G401.6 (cell line): ENCODE data around the gene DMD.

ENCODE experiments used
- FAIRE-seq: peaks from 2 replicates; lab custom pipeline; 2012; peaks lifted over from hg19 to GRCh38; lab: Jason Lieb, UNC

DMD gene

DNA sequence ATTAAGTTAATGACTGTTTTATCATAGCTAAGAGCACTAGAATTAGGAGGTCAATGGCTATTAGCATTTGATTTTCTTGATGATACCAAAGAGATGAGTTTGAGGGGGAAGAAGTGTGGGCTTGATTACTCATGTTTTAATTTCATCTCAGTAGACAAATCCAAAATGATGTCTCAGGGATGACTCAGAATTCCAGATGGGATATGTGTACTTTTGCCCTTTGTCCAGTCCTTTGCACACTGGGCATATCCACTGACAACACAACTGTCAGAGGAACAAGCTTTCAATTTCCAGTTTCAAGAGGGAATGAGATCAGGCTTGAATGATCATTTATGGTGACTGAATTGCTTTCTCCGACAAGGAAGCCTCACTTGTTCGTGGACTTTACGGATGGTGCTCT lies 1814.2 kb downstream of the DMD start:
- no peak for FAIRE-seq

DNA sequence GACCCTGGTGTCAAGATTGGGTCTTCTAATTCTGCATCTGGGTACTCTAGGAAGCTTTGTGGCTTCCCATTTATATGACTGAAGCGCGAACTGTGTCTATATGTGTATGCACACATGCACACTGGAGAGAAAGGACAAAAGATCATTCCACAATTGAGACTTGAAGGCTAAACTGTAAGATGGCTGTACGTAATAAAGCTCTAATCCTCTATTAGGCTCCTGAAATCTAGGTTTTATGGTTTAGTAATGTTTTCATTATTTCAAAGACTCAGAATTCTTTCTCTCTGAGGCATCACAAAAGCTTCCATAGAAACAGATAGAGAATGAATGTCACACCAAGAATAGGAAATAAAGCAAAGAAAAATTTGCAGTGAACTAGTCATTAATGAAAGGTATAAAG lies 1818.8 kb downstream of the DMD start:
- peak; percentile 93 for FAIRE-seq

DNA sequence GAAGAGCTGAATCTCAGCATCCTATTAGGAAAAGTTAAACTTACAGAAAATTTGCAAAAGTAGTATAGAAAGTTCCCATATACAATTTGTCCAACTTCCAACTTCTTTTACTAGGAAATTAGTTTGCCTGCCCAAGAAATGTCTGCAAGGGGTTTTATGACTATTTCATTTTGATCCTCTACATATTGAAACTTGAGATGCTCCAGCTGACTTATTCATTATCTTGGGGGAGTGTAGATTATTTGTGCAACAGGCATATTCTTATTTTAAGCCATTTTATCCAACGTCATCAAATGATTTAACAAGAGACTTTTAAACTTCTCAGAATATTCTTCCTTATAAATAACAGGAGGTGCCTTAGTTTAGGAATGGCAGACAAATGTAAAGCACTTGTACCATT lies 1822.4 kb downstream of the DMD start:
- no peak for FAIRE-seq

DNA sequence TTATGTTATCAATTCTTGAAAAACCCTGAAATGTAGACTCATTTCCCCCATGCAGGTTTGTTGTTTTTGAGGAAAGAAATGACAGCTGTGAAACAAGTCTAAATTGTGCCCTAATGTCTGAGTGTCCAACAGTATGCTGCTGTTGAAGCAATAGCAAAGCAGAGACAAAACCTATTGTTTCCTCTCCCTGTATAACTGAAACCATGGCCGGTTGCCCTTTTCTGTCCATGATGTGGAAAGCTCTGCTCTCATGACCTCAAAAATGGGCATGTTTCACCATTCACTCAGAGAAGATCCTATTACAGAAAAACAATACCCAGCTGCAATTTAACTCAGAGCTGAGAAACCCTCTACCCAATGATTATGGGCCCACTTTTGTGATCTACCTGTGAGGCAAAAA lies 1826.9 kb downstream of the DMD start:
- no peak for FAIRE-seq

DNA sequence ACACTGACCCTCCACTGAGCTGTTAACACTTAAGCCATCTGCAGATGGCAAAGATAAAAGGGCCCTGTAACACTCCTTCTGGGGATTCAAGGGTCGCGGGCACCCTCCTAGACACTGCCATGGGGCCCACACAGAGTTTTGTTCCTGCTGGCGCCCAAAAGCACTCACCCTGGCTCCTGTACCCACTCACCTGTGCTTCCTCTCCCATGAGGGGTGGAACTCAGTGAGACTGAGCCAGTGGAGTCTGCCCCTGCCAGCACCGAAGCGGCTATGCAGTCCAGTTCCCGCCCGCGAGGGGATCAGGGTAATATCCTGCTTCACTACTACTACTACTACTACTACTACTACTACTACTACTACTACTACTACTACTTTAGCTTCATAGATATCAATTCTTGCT lies 1827.4 kb downstream of the DMD start:
- no peak for FAIRE-seq

DNA sequence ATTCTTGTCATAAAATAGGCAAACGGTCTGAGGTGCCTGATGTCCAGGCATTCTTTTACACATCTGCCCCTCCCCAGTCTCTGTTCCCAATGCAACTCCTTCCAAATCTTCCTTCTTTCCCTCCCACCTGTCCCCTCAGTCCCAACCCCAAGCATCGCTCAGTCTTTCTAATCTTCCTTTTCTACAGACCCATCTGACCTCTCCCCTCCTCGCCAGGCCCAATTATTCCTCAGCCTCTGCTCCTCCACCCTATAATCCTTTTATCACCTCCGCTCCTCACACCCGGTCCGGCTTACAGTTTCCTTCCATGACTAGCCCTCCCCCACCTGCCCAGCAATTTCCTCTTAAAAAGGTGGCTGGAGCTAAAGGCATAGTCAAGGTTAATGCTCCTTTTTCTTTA lies 1832.4 kb downstream of the DMD start:
- FAIRE-seq = peak; percentile 98

DNA sequence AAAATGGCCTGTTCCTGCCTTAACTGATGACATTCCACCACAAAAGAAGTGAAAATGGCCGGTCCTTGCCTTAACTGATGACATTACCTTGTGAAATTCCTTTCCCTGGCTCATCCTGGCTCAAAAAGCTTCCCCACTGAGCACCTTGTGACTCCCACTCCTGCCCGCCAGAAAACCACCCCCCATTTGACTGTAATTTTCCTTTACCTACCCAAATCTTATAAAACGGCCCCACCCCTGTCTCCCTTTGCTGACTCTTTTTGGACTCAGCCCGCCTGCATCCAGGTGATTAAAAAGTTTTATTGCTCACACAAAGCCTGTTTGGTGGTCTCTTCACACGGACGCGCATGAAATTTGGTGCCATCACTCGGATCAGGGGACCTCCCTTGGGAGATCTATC lies 1833.5 kb downstream of the DMD start:
- peak; percentile 97 for FAIRE-seq

DNA sequence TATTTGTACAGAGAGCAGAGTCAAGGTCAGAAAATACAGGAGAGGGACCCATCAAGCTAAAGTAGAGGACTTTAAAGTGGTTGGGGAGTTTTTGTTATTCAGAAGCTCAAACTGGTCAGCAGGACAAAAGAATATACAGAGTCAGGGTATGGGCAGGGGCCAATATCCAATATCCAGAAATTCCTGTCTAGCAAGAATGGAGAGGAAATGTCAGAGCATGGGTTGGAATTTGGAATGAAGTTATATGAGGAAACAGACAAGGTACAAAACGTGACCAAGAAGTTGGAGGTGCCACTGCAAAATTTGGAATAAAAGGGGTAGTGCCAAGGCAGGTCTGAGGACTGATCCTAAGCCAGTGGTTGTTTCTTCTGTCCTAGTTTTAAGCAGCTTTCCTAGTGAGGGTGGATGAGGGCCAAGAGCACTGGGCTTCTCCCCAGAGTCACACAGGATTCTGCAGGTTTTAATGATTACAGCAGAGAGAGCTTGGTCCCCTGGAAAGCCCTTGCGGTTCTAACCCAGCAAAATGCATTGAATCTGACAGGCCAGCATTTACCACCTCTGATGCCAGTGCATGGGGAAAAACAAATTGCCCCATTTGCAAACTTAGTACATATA lies 1834.8 kb downstream of the DMD start:
- no peak for FAIRE-seq

DNA sequence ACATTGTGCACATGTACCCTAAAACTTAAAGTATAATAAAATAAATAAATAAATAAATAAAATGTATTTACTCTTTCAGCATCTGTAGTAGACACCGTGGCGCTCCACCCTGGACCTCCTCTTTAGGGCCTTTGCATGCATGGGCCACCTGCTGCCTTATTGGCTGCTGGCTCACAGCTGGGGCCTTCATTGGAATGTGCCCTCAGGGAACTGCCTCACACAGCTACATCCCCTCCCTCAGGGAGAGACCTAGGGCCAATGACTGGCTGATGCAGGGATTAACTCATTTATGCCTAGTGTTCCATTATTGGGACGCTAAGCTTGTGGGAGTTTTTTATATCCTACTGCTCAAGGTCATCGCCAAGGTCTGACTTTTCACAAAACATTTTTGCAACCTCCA lies 1836.6 kb downstream of the DMD start:
- FAIRE-seq = peak; percentile 11

DNA sequence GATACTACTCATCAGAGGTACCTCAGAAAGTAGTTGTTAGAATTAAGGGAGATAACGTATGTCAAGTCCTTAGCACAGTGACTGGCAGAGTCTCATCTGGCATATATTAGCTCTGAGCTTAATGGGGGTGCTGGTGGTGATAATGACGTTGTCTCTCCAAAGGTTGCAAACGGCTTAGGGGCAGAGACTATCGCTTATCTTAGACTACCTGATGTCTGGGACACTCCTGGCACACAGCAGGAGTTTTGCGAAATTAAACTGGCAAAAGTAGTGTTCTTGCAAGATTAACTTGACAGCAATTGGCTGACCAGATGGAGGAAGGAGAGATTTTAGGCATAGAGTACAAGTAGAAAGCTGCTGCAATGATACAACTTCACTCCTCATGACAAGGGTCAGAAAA lies 1839.4 kb downstream of the DMD start:
- no peak for FAIRE-seq

DNA sequence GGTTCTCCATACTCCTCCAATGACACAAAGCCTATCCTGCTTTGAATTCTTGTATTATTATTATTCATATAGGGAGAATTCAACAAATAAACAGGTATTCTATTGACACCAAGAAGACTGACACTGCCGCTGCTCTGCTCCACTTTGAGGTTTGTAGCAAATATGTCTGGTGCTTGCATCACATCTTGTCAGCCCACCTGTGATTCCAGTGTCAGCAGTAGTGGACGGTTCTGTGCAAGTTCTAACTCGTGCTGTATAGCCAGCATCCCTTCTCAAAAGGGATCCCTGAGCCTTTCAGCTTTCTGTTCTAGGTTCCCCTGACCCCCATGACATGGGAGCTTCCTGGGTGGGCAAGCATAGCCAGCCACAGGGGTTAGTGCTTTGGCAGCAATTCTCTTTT lies 1843.5 kb downstream of the DMD start:
- no peak for FAIRE-seq

DNA sequence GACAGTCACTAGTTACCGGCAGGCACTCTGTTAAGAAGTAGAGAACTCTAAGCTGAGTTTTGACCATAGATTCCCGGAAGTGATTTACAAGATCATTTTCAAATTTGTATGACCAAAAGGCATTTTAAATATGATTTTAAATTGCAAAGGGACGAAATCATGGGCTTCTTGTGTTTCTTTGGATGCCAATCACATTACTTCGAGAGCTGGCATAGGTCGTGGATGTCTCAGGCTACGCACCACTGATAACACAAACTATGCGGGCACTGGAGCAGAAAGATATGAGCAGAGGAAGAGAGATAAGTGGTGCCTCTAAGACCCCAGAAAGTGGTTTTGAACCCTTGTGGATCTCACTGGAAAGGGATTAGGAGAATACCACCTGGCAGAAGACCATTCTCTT lies 1845.3 kb downstream of the DMD start:
- no peak for FAIRE-seq

DNA sequence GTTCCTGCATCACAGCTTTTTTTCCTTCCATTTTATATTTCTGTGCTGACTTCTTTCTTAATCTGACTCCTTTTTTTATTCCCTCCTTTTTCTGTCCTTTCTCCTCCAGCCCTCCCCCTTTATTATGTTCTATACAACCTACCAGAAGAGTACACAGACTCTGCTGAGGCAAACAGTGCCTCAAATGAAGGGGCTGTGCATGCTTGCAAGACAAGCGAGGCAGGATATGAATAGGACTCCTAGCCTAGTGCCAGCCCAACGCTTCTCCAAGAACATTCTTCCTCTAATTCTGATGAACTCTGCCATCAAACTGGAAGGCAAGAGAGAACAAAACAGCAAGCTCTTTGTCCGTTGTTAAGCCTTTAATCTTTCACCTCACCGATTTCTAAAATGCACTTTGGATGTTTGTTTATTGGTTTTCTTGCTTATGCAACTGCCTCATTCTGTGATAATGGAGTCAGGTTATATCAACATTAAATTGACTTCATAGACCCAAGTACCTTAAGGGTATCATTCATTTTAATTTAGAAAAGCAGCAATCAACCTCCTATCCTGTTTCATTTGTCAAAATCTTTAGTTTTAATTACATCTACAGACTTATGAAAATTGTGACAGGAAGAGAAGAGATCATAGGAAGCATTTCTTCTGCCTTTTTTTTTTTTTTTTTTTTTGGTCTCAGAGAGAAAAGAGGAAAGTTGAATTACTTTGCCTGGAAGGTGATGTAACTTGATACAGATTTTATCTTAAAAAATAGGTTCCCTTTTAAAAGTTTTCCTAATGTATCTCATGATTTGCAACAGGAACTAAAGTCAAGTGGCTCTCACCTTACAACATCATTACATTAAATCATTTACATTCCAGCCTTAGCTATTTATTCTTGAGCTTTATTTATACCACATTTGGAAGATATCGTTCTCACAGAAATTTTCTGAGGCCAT lies 1854.8 kb downstream of the DMD start:
- FAIRE-seq = peak; percentile 99

DNA sequence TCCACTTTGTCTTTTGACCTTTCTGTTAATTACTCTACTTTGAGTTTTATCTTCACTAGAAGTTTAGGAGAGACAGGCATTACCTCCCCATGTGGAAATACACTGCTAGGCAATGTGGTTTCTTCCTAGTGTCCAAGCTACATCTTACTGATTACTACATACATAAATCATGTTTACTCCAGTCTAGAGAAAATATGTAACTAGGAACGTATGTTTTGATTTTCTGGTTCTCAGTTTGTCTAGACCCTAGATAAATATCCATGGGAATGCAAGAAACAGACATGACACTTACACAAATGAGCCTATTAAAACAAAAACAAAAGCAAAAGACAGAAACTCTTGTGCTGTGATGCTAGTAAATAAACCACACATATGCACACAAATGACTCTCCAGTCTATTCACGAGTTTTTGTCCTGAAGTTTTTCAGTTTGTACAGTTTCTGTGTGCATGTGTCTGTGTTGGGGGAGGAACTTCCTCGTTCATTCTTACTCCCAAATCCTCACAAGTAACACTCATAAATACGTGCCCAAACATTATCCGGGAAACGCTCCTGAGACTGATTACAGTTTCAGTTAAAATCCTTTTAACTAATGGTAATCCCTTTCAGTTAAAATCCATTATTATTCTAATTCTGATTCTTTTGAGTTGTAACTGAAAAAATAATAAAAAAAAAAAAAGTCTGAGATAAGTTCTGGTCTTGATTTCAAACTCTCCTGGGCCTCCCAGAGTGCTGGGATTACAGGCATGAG lies 1856.0 kb downstream of the DMD start:
- FAIRE-seq = no peak

DNA sequence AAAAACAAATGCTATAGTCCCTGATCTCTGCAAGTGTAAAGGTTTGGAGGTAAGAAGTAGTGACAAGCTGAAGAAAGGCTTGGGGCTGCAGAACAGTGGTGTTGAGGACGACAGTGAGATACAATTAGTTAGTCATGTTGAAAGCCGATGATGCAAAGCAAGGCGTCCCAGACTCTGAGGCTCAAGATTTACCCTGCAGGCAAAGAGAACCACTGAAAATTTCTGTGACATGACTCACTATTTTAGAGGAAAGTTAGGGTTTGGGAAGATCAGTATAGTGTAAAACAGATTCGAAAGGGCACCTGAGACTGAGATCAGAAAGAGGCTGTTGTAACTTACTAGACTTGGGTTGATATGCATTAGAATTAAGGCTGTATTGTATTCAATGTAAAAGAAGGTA lies 1858.3 kb downstream of the DMD start:
- FAIRE-seq = peak; percentile 97

DNA sequence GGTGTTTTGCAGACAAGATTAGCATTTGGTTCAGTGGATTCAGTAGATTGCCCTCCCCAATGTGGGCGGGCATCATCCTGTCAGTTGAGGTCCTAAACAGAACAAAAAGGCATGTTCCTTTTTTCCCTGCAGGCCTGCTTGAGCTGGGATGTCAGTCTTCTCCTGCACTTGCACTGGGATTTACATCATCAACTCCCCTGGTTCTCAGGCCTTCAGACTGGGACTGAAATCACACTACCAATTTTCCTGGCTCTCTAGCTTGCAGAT lies 1860.6 kb downstream of the DMD start:
- no peak for FAIRE-seq

DNA sequence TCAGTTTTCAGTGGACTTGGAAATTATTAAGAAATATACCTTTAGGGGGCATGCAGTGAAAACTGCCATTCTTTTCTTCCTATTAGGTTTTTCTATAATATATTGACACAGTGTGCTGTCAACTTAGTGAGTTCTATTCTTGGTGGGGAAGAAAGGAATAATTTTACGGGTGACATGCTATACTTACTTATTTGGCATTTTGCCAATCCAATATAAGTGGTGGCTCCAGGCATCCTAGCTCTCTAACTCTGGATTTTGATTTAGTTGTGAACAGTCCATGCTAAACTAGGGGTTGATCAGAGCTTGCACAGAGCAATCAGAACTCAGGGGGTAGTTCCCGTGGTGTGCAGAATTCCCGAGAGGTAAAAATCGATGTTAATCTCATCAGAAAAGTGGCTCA lies 1861.8 kb downstream of the DMD start:
- no peak for FAIRE-seq

DNA sequence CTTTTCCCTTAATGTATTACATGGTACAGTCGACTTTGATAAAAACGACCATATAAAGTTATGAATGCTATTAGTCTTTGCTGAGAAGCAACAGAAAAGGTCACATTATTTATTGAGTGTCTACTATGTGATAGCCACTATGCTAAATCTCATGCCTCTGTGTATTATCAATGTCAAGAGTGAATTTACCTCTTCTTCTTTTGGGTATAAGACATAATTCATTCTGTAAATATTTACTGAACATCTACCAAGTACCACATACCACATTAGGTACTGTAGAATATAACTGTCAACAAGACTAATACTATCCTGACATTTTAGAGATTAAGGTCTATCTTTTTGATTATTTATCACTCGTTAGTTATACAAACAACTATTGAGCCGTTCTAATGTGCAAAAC lies 1870.8 kb downstream of the DMD start:
- no peak for FAIRE-seq

DNA sequence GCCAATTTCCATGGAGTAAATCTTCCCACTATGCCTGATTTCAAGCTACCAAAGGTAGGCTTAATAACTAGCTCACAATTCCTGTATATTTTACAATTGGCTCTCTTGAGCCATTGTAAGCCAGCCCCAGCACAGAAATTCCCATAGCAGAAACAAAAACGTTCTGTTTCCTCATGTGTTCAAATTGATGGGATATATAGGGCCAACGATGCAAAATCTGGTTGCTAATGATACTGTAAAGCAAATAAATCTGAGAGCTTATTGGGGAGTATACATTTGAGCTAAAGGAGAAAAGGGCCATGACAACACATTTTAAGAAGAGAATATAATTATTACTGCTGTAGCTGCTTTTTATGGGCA lies 1872.4 kb downstream of the DMD start:
- no peak for FAIRE-seq

DNA sequence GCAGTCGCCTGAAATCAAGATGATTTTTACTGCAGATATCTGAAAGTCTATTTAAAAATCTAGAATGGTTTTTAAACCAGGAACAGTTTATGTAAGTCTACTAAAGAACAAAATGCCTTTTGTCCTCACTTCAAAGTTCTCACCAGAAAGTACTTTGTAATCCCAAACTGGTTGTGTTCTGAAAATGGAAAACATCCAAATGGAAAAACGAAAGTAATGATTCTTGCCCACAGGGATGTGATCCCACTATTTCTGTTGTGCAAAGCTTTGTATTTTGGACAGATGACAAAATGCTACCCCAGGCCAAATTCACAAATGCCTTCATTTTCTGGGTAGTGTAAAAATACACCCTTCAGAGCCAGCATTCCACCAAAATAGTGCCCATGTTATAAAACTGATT lies 1874.0 kb downstream of the DMD start:
- FAIRE-seq = peak; percentile 55

DNA sequence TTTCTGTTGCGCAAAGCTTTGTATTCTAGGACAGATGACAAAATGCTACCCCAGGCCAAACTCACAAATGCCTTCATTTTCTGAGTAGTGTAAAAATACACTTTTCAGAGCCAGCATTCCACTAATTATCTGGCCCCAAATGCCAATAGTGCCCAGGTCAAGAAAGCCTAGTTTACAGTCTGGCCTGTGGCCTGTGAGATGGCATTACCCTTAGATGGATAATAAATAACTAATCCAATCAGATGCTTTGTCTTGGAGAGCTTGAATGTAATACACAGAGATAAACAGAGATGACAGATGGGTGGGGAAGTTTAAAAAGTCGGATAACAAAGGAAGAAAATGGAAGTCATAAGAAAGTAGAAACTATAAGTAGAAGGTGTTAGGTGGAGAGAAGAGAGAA lies 1874.9 kb downstream of the DMD start:
- no peak for FAIRE-seq

DNA sequence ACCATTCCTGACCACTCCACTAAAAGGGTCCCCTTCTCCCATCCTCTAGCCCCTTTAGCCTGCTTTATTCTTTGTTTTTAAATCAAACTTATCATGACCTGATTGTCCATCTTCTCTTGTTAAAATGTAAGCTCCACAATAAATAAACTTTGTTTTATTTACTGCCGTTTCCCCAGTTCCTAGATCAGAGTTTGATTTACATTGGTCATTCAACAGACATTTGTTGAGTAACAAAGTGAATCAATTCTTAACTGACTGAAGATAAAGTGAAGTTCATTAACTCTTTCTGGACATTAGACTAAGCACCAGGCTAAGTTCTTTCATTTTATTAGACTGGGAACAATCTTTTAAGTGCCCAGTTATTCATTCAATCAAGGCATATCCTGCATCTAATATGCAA lies 1876.4 kb downstream of the DMD start:
- FAIRE-seq = no peak

DNA sequence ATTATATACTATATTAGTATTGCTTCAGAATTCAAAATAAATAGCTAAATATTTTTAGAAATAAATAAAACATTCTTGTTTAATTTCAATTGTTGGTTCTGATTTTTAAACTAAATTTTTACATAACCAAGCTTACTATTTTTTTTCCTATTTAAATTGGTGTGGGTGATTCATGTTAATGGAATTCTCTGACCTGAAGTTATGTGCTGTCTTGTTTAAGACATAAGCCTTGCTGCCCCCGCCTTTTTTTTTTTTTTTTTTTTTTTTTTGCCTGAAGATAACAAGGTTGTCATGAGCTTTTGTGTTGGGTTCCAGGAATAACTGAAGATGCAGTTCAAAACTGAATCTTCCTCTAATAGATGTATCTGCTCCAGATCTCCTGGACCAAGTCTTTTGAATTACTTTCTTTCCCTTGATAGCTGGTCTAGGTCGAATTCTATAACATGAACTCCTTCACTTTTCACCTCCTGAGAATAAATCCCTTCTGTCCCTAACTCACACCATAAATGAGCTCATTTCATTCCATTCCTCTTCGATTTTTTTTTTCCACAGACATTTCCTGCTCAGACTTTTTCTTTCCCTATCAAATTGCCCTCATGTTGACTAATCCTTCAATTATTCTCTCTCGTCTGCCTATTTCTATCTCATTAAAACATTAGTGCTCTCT lies 1878.1 kb downstream of the DMD start:
- peak; percentile 99 for FAIRE-seq
